ENCODE data around the gene CBFA2T3.
"Not testable (repeated sequence)": the region's sequence is repeated elsewhere in the genome, so short reads cannot be mapped to it uniquely, and the experiment has no call there.

The CBFA2T3 gene

GRCh38 chr16:89013692-89014402, 36.8 kb upstream of the CBFA2T3 start:
- no peak for DNase-seq (ENCODE audit: low read depth)
- H3K4me3 ChIP-seq (ENCODE audit: low read depth, low read length) = no peak overlapping the region

- H3K4me3 ChIP-seq (ENCODE audit: low read depth, low read length) = no peak overlapping the region
- no peak for DNase-seq (ENCODE audit: low read depth)
Observed at GRCh38 chr16:89013111-89013510, 36.1 kb upstream of the CBFA2T3 start.

GRCh38 chr16:89012622-89012995, 35.6 kb upstream of the CBFA2T3 start:
- no peak overlapping the region for H3K4me3 ChIP-seq (ENCODE audit: low read depth, low read length)
- no peak for DNase-seq (ENCODE audit: low read depth)

- H3K4me3 ChIP-seq (ENCODE audit: low read depth, low read length) = no peak overlapping the region
- no peak for DNase-seq (ENCODE audit: low read depth)
Observed at GRCh38 chr16:89011909-89012621, 35.1 kb upstream of the CBFA2T3 start.

- H3K4me3 ChIP-seq (ENCODE audit: low read depth, low read length) = no peak overlapping the region
- no peak for DNase-seq (ENCODE audit: low read depth)
Observed at GRCh38 chr16:89010210-89010925, 33.4 kb upstream of the CBFA2T3 start.

- no peak overlapping the region for H3K4me3 ChIP-seq (ENCODE audit: low read depth, low read length)
- DNase-seq (ENCODE audit: low read depth) = no peak
Observed at GRCh38 chr16:89009343-89010209, 32.6 kb upstream of the CBFA2T3 start.

- not testable (repeated sequence) for DNase-seq (ENCODE audit: low read depth); H3K4me3 ChIP-seq (ENCODE audit: low read depth, low read length)
Observed at GRCh38 chr16:89008796-89009195, 31.8 kb upstream of the CBFA2T3 start.

GRCh38 chr16:89007371-89008249, 30.6 kb upstream of the CBFA2T3 start:
- DNase-seq (ENCODE audit: low read depth) = no peak
- no peak overlapping the region for H3K4me3 ChIP-seq (ENCODE audit: low read depth, low read length)

GRCh38 chr16:89006036-89006752, 29.2 kb upstream of the CBFA2T3 start:
- H3K4me3 ChIP-seq (ENCODE audit: low read depth, low read length) = no peak overlapping the region
- no peak for DNase-seq (ENCODE audit: low read depth)

- no peak for DNase-seq (ENCODE audit: low read depth)
- H3K4me3 ChIP-seq (ENCODE audit: low read depth, low read length) = no peak overlapping the region
Observed at GRCh38 chr16:89005201-89006035, 28.4 kb upstream of the CBFA2T3 start.

GRCh38 chr16:89004209-89004831, 27.3 kb upstream of the CBFA2T3 start:
- no peak for DNase-seq (ENCODE audit: low read depth)
- no peak overlapping the region for H3K4me3 ChIP-seq (ENCODE audit: low read depth, low read length)

- DNase-seq (ENCODE audit: low read depth) = no peak
- no peak overlapping the region for H3K4me3 ChIP-seq (ENCODE audit: low read depth, low read length)
Observed at GRCh38 chr16:89003831-89004208, 26.8 kb upstream of the CBFA2T3 start.

- no peak for DNase-seq (ENCODE audit: low read depth)
- no peak overlapping the region for H3K4me3 ChIP-seq (ENCODE audit: low read depth, low read length)
Observed at GRCh38 chr16:89002851-89003830, 26.1 kb upstream of the CBFA2T3 start.

- DNase-seq (ENCODE audit: low read depth); H3K4me3 ChIP-seq (ENCODE audit: low read depth, low read length): not testable (repeated sequence)
Observed at GRCh38 chr16:89002081-89002480, 25.1 kb upstream of the CBFA2T3 start.

- no peak overlapping the region for H3K4me3 ChIP-seq (ENCODE audit: low read depth, low read length)
- DNase-seq (ENCODE audit: low read depth) = no peak
Observed at GRCh38 chr16:89001117-89002027, 24.4 kb upstream of the CBFA2T3 start.

Data from skeletal muscle cell (primary cell).